Fibroblast of gingiva (primary cell): ENCODE measurements around the gene FADS3.

Experiments
- DNase-seq: peaks from one replicate; pipeline ENCODE4 v3.0.0-alpha.2; 2011; ENCODE audit warnings: low read depth

Gene FADS3

GRCh38 chr11:61875698-61876097 is 15.6 kb downstream of the FADS3 start:
- DNase-seq, result no peak

- DNase-seq, result no peak
These were observed 16.5 kb downstream of the FADS3 start for GRCh38 chr11:61874853-61875252.

- DNase-seq, result peak; percentile 29
These were observed 17.0 kb downstream of the FADS3 start for GRCh38 chr11:61874377-61874809.

GRCh38 chr11:61873588-61874376 is 17.6 kb downstream of the FADS3 start:
- DNase-seq, result no peak

- DNase-seq, result no peak
These were observed 18.3 kb downstream of the FADS3 start for GRCh38 chr11:61872935-61873565.

GRCh38 chr11:61871158-61871597 is 20.2 kb downstream of the FADS3 start:
- DNase-seq, result peak; percentile 82

- peak; percentile 59 for DNase-seq
These were observed 20.8 kb downstream of the FADS3 start for GRCh38 chr11:61870541-61871031.

- peak; percentile 31 for DNase-seq
These were observed 21.5 kb downstream of the FADS3 start for GRCh38 chr11:61869708-61870451.

- no peak for DNase-seq
These were observed 22.0 kb downstream of the FADS3 start for GRCh38 chr11:61869429-61869707.

GRCh38 chr11:61868571-61869428 is 22.5 kb downstream of the FADS3 start:
- no peak for DNase-seq

- DNase-seq, result no peak
These were observed 24.4 kb downstream of the FADS3 start for GRCh38 chr11:61866958-61867343.

GRCh38 chr11:61866231-61866957 is 25.0 kb downstream of the FADS3 start:
- DNase-seq, result no peak

- DNase-seq, result no peak
These were observed 26.2 kb downstream of the FADS3 start for GRCh38 chr11:61864814-61865775.

- DNase-seq, result no peak
These were observed 27.7 kb downstream of the FADS3 start for GRCh38 chr11:61863548-61864081.

GRCh38 chr11:61862714-61863547 is 28.4 kb downstream of the FADS3 start:
- DNase-seq, result no peak

GRCh38 chr11:61861634-61862033 is 29.7 kb downstream of the FADS3 start:
- DNase-seq, result no peak

- DNase-seq, result no peak
These were observed 31.1 kb downstream of the FADS3 start for GRCh38 chr11:61860054-61860903.
